Liver (tissue), 3 donors: ENCODE measurements around the gene ROBO3.

ENCODE experiments used
- EGR1 ChIP-seq, 2 donors: IDR thresholded peaks; 2 replicates each; pipeline ENCODE4 v1.6.1; 2016 to 2018; ENCODE audit warnings: antibody characterized with exemption in 2 of 2, low read depth in 2 of 2
- HNF4G ChIP-seq: IDR thresholded peaks from 2 replicates; pipeline ENCODE4 v1.6.1; 2016; ENCODE audit warnings: antibody characterized with exemption
- MAX ChIP-seq: IDR thresholded peaks from 2 replicates; pipeline ENCODE4 v1.6.1; 2016; ENCODE audit warnings: antibody characterized with exemption
- YY1 ChIP-seq: IDR thresholded peaks from 2 replicates; pipeline ENCODE4 v1.6.1; 2016; ENCODE audit warnings: antibody characterized with exemption, mild to moderate bottlenecking
- TF ChIP-seq, protein P1 (sequence below): fragments of 150-350 bp; IDR thresholded peaks from 2 replicates; pipeline ENCODE4 v1.5.1; 2017; ENCODE audit warnings: improper control_type of control experiment, low read depth, low read length; ENCODE audit not compliant: missing input control
- TF ChIP-seq, protein P2 (sequence below): IDR thresholded peaks from 2 replicates; pipeline ENCODE4 v1.6.1; 2016; ENCODE audit warnings: antibody characterized with exemption
- TF ChIP-seq, protein P3 (sequence below): IDR thresholded peaks from 2 replicates; pipeline ENCODE4 v1.6.1; 2016; ENCODE audit warnings: antibody characterized with exemption
- donor health status: healthy.
- donor health status: healthy.

DNA sequence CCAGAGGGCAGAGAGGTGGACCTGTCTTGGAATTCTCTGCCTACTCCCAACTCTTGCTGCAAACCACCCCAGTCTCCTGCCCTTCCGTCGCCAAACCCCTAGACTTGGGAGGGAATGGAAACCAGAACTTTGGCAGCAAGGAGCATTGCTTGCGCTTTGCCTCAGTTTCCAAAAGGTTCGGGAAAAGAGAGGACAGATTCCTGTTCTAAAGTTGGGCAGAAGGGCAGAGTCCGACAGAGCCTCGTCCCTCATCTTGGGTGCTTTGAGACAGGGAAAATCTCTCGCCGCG, 396 bp upstream of the ROBO3 start:
- TF ChIP-seq, protein P1, sequence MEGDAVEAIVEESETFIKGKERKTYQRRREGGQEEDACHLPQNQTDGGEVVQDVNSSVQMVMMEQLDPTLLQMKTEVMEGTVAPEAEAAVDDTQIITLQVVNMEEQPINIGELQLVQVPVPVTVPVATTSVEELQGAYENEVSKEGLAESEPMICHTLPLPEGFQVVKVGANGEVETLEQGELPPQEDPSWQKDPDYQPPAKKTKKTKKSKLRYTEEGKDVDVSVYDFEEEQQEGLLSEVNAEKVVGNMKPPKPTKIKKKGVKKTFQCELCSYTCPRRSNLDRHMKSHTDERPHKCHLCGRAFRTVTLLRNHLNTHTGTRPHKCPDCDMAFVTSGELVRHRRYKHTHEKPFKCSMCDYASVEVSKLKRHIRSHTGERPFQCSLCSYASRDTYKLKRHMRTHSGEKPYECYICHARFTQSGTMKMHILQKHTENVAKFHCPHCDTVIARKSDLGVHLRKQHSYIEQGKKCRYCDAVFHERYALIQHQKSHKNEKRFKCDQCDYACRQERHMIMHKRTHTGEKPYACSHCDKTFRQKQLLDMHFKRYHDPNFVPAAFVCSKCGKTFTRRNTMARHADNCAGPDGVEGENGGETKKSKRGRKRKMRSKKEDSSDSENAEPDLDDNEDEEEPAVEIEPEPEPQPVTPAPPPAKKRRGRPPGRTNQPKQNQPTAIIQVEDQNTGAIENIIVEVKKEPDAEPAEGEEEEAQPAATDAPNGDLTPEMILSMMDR, result no peak
- TF ChIP-seq YY1, result no peak
- TF ChIP-seq, protein P2, sequence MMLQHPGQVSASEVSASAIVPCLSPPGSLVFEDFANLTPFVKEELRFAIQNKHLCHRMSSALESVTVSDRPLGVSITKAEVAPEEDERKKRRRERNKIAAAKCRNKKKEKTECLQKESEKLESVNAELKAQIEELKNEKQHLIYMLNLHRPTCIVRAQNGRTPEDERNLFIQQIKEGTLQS, result no peak
- TF ChIP-seq EGR1 (IDR thresholded peaks at IDR 0.05; ENCODE audit: low read depth in 2 of 2), result no peak
- no peak for TF ChIP-seq MAX
- no peak for TF ChIP-seq HNF4G
- TF ChIP-seq, protein P3, sequence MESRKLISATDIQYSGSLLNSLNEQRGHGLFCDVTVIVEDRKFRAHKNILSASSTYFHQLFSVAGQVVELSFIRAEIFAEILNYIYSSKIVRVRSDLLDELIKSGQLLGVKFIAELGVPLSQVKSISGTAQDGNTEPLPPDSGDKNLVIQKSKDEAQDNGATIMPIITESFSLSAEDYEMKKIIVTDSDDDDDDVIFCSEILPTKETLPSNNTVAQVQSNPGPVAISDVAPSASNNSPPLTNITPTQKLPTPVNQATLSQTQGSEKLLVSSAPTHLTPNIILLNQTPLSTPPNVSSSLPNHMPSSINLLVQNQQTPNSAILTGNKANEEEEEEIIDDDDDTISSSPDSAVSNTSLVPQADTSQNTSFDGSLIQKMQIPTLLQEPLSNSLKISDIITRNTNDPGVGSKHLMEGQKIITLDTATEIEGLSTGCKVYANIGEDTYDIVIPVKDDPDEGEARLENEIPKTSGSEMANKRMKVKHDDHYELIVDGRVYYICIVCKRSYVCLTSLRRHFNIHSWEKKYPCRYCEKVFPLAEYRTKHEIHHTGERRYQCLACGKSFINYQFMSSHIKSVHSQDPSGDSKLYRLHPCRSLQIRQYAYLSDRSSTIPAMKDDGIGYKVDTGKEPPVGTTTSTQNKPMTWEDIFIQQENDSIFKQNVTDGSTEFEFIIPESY, result no peak
